GM18951 (cell line): ENCODE results near the gene KIAA1549.
"Not testable (repeated sequence)": the region's sequence is repeated elsewhere in the genome, so short reads cannot be mapped to it uniquely, and the experiment has no call there.

ENCODE experiments used
- POLR2A ChIP-seq: IDR thresholded peaks from 4 replicates; pipeline ENCODE4 v1.6.1; 2011; ENCODE audit warnings: mild to moderate bottlenecking; ENCODE audit not compliant: insufficient read length, insufficient read depth; ENCODE audit errors: extremely low read depth
- in situ Hi-C: fragments of 300-500 bp; cut with MboI; formaldehyde crosslinking; loops from one replicate; pipeline ENCODE4 v1.12.0; 2022; ENCODE audit warnings: low sequenced_read_pairs, mixed read lengths, inconsistent platforms; ENCODE audit not compliant: unreplicated experiment

KIAA1549 gene

GRCh38 chr7:138822867-138823535 is 158.2 kb downstream of the KIAA1549 start:
- in situ Hi-C loops = no loop called here
- TF ChIP-seq POLR2A = no peak

- in situ Hi-C loops = no loop called here
- TF ChIP-seq POLR2A = no peak
These were observed 159.3 kb downstream of the KIAA1549 start for GRCh38 chr7:138821912-138822311.

GRCh38 chr7:138819625-138820024 is 161.6 kb downstream of the KIAA1549 start:
- TF ChIP-seq POLR2A = no peak
- in situ Hi-C loops = no loop called here

- in situ Hi-C loops = no loop called here
- TF ChIP-seq POLR2A = no peak
These were observed 164.5 kb downstream of the KIAA1549 start for GRCh38 chr7:138816650-138817049.

GRCh38 chr7:138814816-138815332 is 166.3 kb downstream of the KIAA1549 start:
- TF ChIP-seq POLR2A = no peak
- in situ Hi-C loops = no loop called here

- no peak for TF ChIP-seq POLR2A
- in situ Hi-C loops = no loop called here
These were observed 167.2 kb downstream of the KIAA1549 start for GRCh38 chr7:138813945-138814344.

GRCh38 chr7:138811327-138811726 is 169.9 kb downstream of the KIAA1549 start:
- in situ Hi-C loops = not testable (repeated sequence)

GRCh38 chr7:138809346-138809745 is 171.8 kb downstream of the KIAA1549 start:
- TF ChIP-seq POLR2A = no peak
- in situ Hi-C loops = no loop called here

- TF ChIP-seq POLR2A = no peak
- in situ Hi-C loops = no loop called here
These were observed 176.6 kb downstream of the KIAA1549 start for GRCh38 chr7:138804618-138805017.

- in situ Hi-C loops = no loop called here
- no peak for TF ChIP-seq POLR2A
These were observed 178.5 kb downstream of the KIAA1549 start for GRCh38 chr7:138802706-138803105.

- in situ Hi-C loops = no loop called here
- TF ChIP-seq POLR2A = no peak
These were observed 179.9 kb downstream of the KIAA1549 start for GRCh38 chr7:138801256-138801655.

- in situ Hi-C loops = no loop called here
- TF ChIP-seq POLR2A = no peak
These were observed 181.7 kb downstream of the KIAA1549 start for GRCh38 chr7:138799336-138800000.

GRCh38 chr7:138798836-138799235 is 182.4 kb downstream of the KIAA1549 start:
- in situ Hi-C loops = no loop called here
- TF ChIP-seq POLR2A = no peak

GRCh38 chr7:138797715-138798320 is 183.4 kb downstream of the KIAA1549 start, which contains the start of the genes ATP6V0A4 and TMEM213:
Gene ATP6V0A4 (minus strand): TSS chr7:138798196. CDS start chr7:138771247, 26,949 bp downstream.
Gene TMEM213 (plus strand): TSS chr7:138797994. CDS start chr7:138798105, 111 bp downstream.
- TF ChIP-seq POLR2A = no peak
- in situ Hi-C loops = no loop called here

GRCh38 chr7:138797046-138797445 is 184.1 kb downstream of the KIAA1549 start:
- in situ Hi-C loops = not testable (repeated sequence)
